HG02870 (cell line): ENCODE data around the gene GOLGA3.
"Not testable (repeated sequence)": the region's sequence is repeated elsewhere in the genome, so short reads cannot be mapped to it uniquely, and the experiment has no call there.

Source experiments
- ATAC-seq: cut with Tn5 transposase; IDR thresholded peaks from one replicate; pipeline ENCODE4 v1.9.1; 2021; ENCODE audit warnings: mild to moderate bottlenecking, moderate library complexity; ENCODE audit not compliant: unreplicated experiment

The GOLGA3 gene

DNA sequence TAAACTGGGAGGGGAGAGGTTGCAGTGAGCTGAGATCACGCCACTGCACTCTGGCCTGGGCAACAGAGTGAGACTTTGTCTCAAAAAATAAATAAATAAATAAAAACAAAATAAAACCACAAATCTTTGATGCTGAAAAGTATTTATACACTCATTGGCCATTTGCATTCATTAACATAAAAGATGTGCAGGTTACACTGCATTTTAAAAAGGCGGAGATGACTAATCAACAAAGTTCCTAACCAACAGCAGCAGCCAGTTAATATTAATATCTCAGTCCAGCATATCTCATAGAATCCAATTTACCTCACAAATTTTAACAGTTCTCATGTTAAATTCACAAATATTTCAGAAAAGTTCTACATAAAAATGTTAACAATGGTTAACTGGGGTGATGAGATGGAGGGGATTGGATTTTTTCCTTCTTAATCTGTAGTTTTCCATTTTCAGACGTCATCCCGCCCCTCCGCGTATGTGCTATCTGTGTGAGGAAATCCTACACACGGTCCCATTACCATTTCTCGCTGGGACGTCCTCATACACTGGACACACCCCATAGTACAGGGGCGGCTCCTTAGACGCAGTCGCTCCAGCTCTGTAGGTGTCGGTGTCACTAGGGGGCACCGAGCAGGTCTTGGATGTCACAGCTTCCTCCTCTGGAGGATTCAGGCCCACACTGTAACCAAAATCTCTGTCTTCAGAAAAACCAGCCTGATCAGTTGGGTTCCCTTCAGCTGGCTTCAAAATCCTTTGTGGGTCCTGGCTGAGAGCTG is 74.3 kb downstream of the GOLGA3 start:
- ATAC-seq = no peak

GRCh38 chr12:132753670-132754069 is 75.0 kb downstream of the GOLGA3 start:
- not testable (repeated sequence) for ATAC-seq

- no peak for ATAC-seq
Measured at GRCh38 chr12:132748319-132748718, 80.3 kb downstream of the GOLGA3 start.

DNA sequence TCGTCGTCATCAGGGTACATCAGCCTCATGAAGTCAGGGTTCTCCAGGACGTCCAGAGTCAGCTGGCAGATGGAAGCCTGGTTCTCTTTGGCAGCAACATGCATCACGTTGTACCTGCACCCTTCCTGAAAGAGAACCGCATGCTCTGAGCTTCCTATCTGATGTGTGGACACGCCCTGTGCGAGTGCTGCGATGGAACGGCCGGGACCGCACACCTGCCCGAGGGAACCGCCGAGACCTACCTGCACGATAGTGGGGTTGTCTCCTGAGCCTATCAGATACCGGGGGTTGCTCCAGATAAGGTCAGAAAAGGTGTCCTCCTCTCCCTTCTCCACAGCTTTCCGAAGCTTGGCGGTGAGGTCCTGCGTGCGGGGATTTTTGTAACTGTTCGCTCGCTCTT is 80.8 kb downstream of the GOLGA3 start:
- no peak for ATAC-seq

GRCh38 chr12:132747395-132747794 is 81.3 kb downstream of the GOLGA3 start:
- no peak for ATAC-seq

GRCh38 chr12:132746613-132747012 is 82.1 kb downstream of the GOLGA3 start:
- no peak for ATAC-seq

DNA sequence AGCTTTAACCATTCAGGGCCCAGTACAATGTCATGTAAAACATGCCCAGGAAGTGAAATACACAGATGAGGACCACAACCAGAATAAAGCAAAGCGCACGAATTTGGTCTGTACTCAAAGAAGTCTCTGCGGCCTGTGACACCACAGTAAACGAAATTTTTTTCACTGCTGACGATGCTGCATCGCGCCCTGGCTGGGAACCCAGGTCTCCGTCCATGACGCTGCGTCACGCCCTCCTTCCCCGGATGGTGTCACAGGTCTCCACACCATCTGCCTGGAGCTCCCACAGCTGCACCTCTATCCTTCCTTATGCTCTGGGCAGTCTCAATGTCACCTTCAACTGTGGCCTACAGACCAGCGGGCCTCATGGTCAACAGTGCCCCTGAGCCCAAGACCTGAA is 84.8 kb downstream of the GOLGA3 start:
- ATAC-seq = no peak

DNA sequence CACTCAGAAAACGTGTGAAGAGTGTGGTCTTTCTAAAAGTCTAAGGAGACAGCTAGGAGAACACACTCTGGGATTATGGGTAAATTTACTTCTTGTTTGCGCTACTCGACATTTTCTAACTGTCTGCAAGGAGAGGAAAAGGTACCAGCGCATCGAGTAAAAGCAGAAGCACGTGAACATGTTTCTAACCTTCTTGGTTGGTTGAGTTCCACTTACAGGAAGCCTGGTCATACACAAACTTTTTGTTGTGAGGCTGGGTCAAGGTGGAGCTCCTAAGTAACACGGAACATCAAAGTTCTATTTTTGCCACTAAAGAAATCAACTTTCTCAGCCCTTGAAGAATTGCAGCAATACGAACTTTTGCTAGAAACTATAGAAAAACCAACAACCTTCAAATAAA is 87.0 kb downstream of the GOLGA3 start:
- ATAC-seq = no peak

DNA sequence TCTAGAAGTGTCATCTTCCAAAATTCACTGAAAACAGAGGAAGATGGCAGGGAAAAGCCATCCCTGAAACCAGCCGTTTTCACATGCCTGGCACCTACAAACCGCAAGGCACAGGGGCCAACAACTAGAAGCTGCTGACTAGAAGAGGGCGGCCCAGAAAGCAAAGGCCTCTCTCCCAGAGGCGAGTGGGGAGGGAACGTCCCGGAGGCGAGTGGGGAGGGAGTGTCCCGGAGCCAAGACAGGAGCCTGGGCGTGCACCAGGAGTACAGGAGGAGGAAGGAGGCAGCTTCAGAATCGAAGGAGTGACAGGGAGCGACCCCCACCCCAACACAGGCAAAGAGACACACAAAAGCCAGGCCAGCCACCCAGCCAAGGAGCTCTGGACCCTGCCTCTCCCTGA is 88.0 kb downstream of the GOLGA3 start:
- ATAC-seq = no peak

DNA sequence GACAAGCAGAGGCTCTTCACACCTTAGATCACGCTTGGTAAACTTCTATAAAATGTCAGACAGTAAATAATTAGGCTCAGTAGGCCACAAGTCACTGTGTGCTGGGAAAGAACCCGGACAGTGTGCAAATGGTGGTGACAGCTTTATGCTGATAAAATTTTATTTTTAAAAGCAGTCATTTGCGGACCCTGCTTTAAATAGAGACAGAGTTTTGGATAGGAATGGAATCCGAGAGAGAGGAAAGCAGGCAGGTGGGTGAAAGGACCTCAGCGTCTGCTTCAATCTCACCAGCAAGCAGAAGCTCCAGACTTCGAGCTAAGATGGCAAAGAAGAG is 88.4 kb downstream of the GOLGA3 start:
- no peak for ATAC-seq

- no peak for ATAC-seq
Measured at GRCh38 chr12:132739600-132740312, 88.9 kb downstream of the GOLGA3 start.

DNA sequence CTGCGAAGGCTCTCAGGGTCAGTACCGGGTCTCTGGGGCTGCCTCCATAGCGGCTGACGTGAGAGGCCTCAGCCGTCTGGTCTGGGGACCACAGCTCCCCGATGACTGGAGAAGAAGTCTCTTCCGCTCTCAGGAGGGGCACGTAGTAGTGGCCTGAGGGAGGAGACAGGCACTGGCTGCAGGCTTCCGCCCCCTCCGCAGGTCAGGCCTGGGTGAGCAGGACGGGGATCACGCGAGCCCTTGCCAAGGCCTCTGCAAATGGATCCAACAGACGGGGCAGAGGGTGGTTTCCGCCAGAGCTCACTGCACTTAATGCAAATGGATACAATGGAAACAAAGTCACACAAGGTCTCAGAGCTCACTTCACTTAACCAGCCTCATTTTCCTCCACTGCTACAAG is 91.8 kb downstream of the GOLGA3 start:
- no peak for ATAC-seq

GRCh38 chr12:132736378-132736777 is 92.3 kb downstream of the GOLGA3 start:
- no peak for ATAC-seq

GRCh38 chr12:132735496-132735895 is 93.2 kb downstream of the GOLGA3 start:
- ATAC-seq = no peak

GRCh38 chr12:132734206-132734605 is 94.5 kb downstream of the GOLGA3 start:
- ATAC-seq = no peak

GRCh38 chr12:132731574-132731973 is 97.1 kb downstream of the GOLGA3 start:
- no peak for ATAC-seq

GRCh38 chr12:132730353-132730752 is 98.3 kb downstream of the GOLGA3 start:
- no peak for ATAC-seq

DNA sequence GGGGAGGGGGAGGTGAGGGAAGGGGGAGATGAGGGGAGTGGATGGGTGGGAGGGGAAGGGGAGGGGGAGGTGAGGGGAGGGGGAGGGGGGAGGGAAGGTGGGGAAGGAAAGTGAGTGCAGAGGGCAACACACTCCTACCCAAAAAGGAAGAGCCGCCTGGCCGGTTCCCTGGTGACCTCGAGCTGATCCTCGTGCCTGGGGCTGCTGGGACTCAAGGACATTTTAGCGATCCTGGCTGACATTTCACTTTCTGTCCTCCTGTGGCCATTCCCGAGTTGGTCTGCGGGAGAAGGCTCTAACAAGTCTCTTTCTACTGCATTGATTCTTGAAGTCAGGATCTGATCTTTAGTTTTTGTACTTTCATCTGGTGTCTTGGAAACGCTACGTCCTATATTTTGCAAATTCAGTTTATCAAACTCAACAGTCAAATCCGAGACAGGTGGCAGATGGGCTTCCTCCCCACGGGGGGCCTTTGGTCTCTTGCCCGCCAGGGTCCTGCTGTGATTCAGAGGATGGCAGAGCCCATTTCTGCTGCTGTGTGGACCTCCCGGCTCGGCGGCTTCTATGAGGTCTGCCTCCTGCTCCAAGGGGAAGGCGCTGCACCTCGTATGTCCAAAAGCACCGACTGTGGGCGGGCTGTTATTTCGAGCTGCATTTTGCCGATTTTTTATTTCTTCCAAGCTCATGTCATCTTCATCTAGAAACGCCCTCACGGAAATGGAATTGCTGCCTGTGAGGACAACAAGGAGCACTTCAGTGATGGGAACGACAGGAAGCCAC is 98.9 kb downstream of the GOLGA3 start:
- no peak for ATAC-seq

DNA sequence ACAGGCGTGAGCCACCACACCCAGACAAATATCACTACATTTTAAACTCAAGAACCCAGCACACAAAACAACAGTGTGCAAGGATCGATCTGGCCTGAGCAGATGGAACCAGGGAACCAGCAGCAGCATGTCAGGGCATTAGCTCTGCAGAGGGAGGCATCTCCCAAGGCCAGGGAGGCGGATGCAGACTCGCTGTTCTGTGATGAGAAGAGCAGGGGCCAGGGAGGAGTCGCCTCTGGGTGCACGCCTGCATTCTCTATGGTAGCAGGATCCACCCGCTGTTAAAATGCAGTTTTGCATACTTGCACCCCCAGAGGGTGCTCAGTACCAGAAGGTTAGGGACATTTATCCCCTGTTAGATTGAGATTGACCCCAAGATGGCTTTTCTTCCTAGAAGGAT is 100.2 kb downstream of the GOLGA3 start:
- ATAC-seq = no peak

DNA sequence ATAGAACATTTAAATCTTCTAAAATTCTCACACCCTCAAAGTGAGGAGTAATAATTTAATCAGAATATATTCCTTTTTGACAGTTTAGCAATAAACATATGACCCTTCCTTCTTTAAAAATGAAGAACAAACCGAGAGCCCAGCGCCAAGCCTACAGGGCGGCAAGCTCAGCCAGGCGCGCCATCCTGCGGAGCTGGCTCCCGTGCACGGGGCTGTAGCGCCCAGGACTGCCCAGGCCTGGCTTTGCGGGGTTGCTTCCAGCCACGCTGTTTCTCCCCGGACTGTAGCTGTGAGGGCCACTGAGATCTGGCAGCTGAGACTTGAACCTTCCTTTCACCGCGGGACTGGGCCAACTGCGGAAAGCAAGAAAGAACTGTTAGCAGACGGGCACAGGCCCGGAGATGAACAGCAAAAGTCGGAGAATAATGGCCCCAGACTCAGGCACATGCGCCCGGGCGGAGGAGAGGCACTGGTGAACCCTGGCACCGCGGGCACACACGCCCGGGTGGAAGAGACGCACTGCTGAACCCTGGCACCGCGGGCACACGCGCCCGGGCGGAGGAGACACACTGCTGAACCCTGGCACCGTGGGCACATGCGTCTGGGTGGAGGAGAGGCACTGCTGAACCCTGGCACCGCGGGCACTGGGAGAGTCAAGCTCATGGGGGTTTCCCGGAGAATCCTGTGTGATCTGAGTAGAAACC is 101.4 kb downstream of the GOLGA3 start:
- no peak for ATAC-seq

GRCh38 chr12:132726386-132726785 is 102.3 kb downstream of the GOLGA3 start:
- no peak for ATAC-seq
